ENCODE results near the gene KLRC4.

- TF ChIP-seq CTCF (conservative IDR thresholded peaks at IDR 0.05; ENCODE audit: low read length) (no peak), EZH2phosphoT487 (IDR thresholded peaks at IDR 0.05; ENCODE audit: borderline replicate concordance, low read depth, low read length) (no peak)
These were observed 37.0 kb downstream of the KLRC4 start for GRCh38 chr12:10372559-10372958.
